ENCODE results near the gene E4F1.

- TF ChIP-seq CTCF (IDR thresholded peaks at IDR 0.05) (no peak), ZFX (IDR thresholded peaks at IDR 0.05; ENCODE audit: borderline replicate concordance) (no peak)
Observed at GRCh38 chr16:2179576-2179975, 43.8 kb upstream of the E4F1 start.

Data from 22Rv1 (cell line).